Measurements from ENCODE around the gene AATK. TPM values are rescaled to one million over a fixed set of nuclear protein-coding genes. Genes with fewer than 3 reads are reported as not detected.

AATK gene
- polyA plus RNA-seq, 1 donor (not counting 4 experiments of a cell fraction or from before 2014, with no cell fraction given) = 0.16 TPM

DNA sequence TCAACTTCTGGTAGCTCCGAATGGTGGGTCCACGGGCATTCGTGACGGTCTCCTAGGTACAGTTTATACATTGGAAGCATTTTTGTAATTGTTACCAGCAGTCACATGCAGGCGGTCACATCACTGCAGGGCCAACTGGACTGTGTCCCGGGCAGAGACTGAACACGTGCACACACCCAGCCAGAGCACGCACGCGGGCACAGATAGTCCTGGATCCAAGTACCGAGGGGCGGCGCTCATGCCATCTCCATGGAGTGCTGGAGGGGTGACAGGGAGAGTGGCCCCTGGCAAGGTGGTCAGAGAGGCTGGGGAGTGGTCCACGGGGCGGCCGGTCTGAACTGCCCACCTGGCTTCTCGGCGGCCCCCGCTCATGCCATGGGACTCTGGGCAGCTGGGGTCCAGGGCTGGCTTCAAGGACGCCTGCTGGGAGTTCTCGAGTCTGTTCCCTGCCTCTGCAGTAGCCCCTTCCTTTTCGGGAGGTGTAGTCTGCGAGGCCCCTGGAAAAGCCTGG is 96.8 kb downstream of the AATK start:
- H3K79me2 ChIP-seq (ENCODE audit: control insufficient read depth, insufficient read depth, low read length) = peaks cover 86% of the 10 kb centered on the region
- H2AFZ ChIP-seq (ENCODE audit: control insufficient read depth, low read length) = no peak overlapping the region
- H4K20me1 ChIP-seq (ENCODE audit: control insufficient read depth, extremely low read depth, insufficient read depth, low read length) = peaks cover 42% of the 10 kb centered on the region
- DNase-seq (ENCODE audit: low read depth, low spot score) (no peak), FAIRE-seq (no peak)
- dilution Hi-C loops (cut with MboI; ENCODE audit: extremely low pct_ligation_motif_present, low sequenced_read_pairs) = no loop called here
- H3K4me3 ChIP-seq (ENCODE audit: control insufficient read depth in 2 of 3, extremely low read depth in 1 of 3, insufficient read depth in 2 of 3, low read depth in 1 of 3, low read length in 3 of 3) = no peak overlapping the region
- peaks cover 20 to 55% of the 10 kb centered on the region in 2 experiments for H3K36me3 ChIP-seq (ENCODE audit: control insufficient read depth in 2 of 2, extremely low read depth in 1 of 2, insufficient read depth in 2 of 2, low read length in 2 of 2)
- no peak for TF ChIP-seq EZH2 (IDR thresholded peaks at IDR 0.05; ENCODE audit: low read length)
- TF ChIP-seq, protein P1, sequence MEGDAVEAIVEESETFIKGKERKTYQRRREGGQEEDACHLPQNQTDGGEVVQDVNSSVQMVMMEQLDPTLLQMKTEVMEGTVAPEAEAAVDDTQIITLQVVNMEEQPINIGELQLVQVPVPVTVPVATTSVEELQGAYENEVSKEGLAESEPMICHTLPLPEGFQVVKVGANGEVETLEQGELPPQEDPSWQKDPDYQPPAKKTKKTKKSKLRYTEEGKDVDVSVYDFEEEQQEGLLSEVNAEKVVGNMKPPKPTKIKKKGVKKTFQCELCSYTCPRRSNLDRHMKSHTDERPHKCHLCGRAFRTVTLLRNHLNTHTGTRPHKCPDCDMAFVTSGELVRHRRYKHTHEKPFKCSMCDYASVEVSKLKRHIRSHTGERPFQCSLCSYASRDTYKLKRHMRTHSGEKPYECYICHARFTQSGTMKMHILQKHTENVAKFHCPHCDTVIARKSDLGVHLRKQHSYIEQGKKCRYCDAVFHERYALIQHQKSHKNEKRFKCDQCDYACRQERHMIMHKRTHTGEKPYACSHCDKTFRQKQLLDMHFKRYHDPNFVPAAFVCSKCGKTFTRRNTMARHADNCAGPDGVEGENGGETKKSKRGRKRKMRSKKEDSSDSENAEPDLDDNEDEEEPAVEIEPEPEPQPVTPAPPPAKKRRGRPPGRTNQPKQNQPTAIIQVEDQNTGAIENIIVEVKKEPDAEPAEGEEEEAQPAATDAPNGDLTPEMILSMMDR (optimal IDR thresholded peaks at IDR 0.05 in 1 of 3, IDR thresholded peaks at IDR 0.05 in 1 of 3, conservative IDR thresholded peaks at IDR 0.05 in 1 of 3; ENCODE audit: extremely low read depth in 1 of 3, insufficient read depth in 2 of 3, low read length in 3 of 3) = no peak
- H3K4me2 ChIP-seq (ENCODE audit: control insufficient read depth, extremely low read depth, insufficient read depth, low read depth, low read length) = no peak overlapping the region
- H3K9me3 ChIP-seq (ENCODE audit: control insufficient read depth, low read depth, low read length) = no peaks in the 10 kb centered on the region
- no peak overlapping the region for H3K27ac ChIP-seq (ENCODE audit: control insufficient read depth, insufficient read depth, low read length)
- H3K9me1 ChIP-seq (ENCODE audit: control insufficient read depth, extremely low read depth, insufficient read depth, low read length) = peaks cover 9% of the 10 kb centered on the region
- H3K9ac ChIP-seq (ENCODE audit: control insufficient read depth, extremely low read depth, insufficient read depth, low read length) = no peak overlapping the region
- H3K27me3 ChIP-seq (ENCODE audit: control insufficient read depth, extremely low read depth, insufficient read depth, low read length) = no peaks in the 10 kb centered on the region
- peaks cover 41% of the 10 kb centered on the region for H3K4me1 ChIP-seq (ENCODE audit: control insufficient read depth, extremely low read depth, insufficient read depth, low read length)

DNA sequence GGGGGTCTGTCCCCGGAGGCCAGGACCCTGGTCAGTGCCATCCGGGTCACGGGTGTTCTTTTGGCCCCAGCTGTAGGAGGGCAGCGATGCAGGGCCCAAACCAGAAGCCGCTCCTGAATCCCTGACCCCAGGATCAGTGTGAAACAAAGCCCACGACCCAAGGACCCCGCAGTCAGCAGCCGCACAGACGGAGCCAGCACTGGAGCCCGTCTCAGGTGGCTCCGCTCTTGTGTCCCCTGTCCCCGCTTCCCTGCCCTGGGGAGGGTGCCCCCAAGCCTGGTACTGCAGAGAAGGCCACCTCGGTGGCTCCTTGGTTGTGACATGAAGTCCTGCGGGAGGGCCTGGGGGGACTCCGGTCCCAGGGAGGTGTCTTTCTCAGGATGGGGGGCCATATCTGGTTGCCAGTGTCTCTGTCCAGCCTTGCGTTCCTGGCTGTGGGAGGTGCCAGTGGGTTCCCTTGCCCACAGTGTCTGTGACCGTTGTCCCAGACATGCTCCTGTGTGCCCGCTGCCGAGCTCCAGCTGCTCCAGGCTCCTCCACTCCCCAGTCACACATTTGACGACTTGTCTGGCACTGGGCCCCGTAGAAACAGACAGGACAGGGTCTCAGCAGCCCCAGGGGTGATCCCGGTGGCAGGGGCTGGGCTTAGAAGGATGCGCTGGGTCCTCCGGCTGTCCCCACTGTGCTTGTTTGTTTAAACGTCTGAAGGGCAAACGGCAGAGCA is 97.4 kb downstream of the AATK start:
- no peak for DNase-seq (ENCODE audit: low read depth, low spot score)
- no peak overlapping the region for H3K4me3 ChIP-seq (ENCODE audit: control insufficient read depth in 2 of 3, extremely low read depth in 1 of 3, insufficient read depth in 2 of 3, low read depth in 1 of 3, low read length in 3 of 3)
- peaks cover 14% of the 10 kb centered on the region for H3K9me1 ChIP-seq (ENCODE audit: control insufficient read depth, extremely low read depth, insufficient read depth, low read length)
- H3K36me3 ChIP-seq (ENCODE audit: control insufficient read depth in 2 of 2, extremely low read depth in 1 of 2, insufficient read depth in 2 of 2, low read length in 2 of 2) = peaks cover 20 to 52% of the 10 kb centered on the region in 2 experiments
- H3K4me1 ChIP-seq (ENCODE audit: control insufficient read depth, extremely low read depth, insufficient read depth, low read length) = peaks cover 47% of the 10 kb centered on the region
- H3K27me3 ChIP-seq (ENCODE audit: control insufficient read depth, extremely low read depth, insufficient read depth, low read length) = no peaks in the 10 kb centered on the region
- H3K27ac ChIP-seq (ENCODE audit: control insufficient read depth, insufficient read depth, low read length) = no peak overlapping the region
- no peak overlapping the region for H3K9ac ChIP-seq (ENCODE audit: control insufficient read depth, extremely low read depth, insufficient read depth, low read length)
- dilution Hi-C loops (cut with MboI; ENCODE audit: extremely low pct_ligation_motif_present, low sequenced_read_pairs) = no loop called here
- peaks cover 86% of the 10 kb centered on the region for H3K79me2 ChIP-seq (ENCODE audit: control insufficient read depth, insufficient read depth, low read length)
- no peak overlapping the region for H3K4me2 ChIP-seq (ENCODE audit: control insufficient read depth, extremely low read depth, insufficient read depth, low read depth, low read length)
- H4K20me1 ChIP-seq (ENCODE audit: control insufficient read depth, extremely low read depth, insufficient read depth, low read length) = peaks cover 41% of the 10 kb centered on the region
- no peak for FAIRE-seq
- no peaks in the 10 kb centered on the region for H3K9me3 ChIP-seq (ENCODE audit: control insufficient read depth, low read depth, low read length)
- H2AFZ ChIP-seq (ENCODE audit: control insufficient read depth, low read length) = no peak overlapping the region
- TF ChIP-seq EZH2 (IDR thresholded peaks at IDR 0.05; ENCODE audit: low read length) = no peak
- TF ChIP-seq, protein P1 (optimal IDR thresholded peaks at IDR 0.05 in 1 of 3, IDR thresholded peaks at IDR 0.05 in 1 of 3, conservative IDR thresholded peaks at IDR 0.05 in 1 of 3; ENCODE audit: extremely low read depth in 1 of 3, insufficient read depth in 2 of 3, low read length in 3 of 3) = no peak

Data from keratinocyte (primary cell).